RWPE2 (cell line): ENCODE measurements around the gene LETMD1.

ENCODE experiments used
- ATAC-seq: fragments of 200-7000 bp; cut with Tn5 transposase; 3 replicates; pipeline ENCODE4 v1.9.1; 2021; ENCODE audit warnings: low read depth
- DNase-seq: peaks from one replicate; pipeline ENCODE4 v3.0.0-alpha.2; 2020; ENCODE audit warnings: low spot score
- H3K27ac ChIP-seq: fragments of 450-650 bp; 2 replicates; pipeline ENCODE4 v1.5.1; 2017; ENCODE audit warnings: mild to moderate bottlenecking; ENCODE audit not compliant: poor library complexity, severe bottlenecking
- H3K27me3 ChIP-seq: fragments of 250-450 bp; sonication (Bioruptor Pico); 2 replicates; pipeline ENCODE4 v1.5.1; 2021; ENCODE audit warnings: mild to moderate bottlenecking, moderate library complexity; ENCODE audit not compliant: insufficient read depth, poor library complexity, severe bottlenecking
- H3K36me3 ChIP-seq: fragments of 250-450 bp; sonication (Bioruptor Pico); 2 replicates; pipeline ENCODE4 v1.5.1; 2020; ENCODE audit warnings: low read depth, mild to moderate bottlenecking, moderate library complexity
- H3K4me1 ChIP-seq: fragments of 250-450 bp; sonication (Bioruptor Pico); 2 replicates; pipeline ENCODE4 v1.5.1; 2021; ENCODE audit warnings: mild to moderate bottlenecking, moderate library complexity; ENCODE audit not compliant: insufficient read depth, poor library complexity, severe bottlenecking
- H3K4me3 ChIP-seq: fragments of 250-450 bp; sonication (Bioruptor Pico); 2 replicates; pipeline ENCODE4 v1.5.1; 2021; ENCODE audit warnings: mild to moderate bottlenecking, moderate library complexity; ENCODE audit not compliant: severe bottlenecking
- H3K9me3 ChIP-seq: fragments of 250-450 bp; sonication (Bioruptor Pico); 2 replicates; pipeline ENCODE4 v1.5.1; 2021; ENCODE audit warnings: mild to moderate bottlenecking, moderate library complexity; ENCODE audit not compliant: severe bottlenecking
- TF ChIP-seq, protein P1 (sequence below): fragments of 450-650 bp; IDR thresholded peaks from one replicate; pipeline ENCODE4 v1.5.1; 2017; ENCODE audit warnings: mild to moderate bottlenecking, moderate library complexity; ENCODE audit not compliant: poor library complexity, severe bottlenecking

LETMD1 gene

GRCh38 chr12:51018956-51019355 lies 29.2 kb upstream of the LETMD1 start:
- no peak overlapping the region for H3K27ac ChIP-seq
- no peaks in the 10 kb centered on the region for H3K27me3 ChIP-seq
- TF ChIP-seq, protein P1, sequence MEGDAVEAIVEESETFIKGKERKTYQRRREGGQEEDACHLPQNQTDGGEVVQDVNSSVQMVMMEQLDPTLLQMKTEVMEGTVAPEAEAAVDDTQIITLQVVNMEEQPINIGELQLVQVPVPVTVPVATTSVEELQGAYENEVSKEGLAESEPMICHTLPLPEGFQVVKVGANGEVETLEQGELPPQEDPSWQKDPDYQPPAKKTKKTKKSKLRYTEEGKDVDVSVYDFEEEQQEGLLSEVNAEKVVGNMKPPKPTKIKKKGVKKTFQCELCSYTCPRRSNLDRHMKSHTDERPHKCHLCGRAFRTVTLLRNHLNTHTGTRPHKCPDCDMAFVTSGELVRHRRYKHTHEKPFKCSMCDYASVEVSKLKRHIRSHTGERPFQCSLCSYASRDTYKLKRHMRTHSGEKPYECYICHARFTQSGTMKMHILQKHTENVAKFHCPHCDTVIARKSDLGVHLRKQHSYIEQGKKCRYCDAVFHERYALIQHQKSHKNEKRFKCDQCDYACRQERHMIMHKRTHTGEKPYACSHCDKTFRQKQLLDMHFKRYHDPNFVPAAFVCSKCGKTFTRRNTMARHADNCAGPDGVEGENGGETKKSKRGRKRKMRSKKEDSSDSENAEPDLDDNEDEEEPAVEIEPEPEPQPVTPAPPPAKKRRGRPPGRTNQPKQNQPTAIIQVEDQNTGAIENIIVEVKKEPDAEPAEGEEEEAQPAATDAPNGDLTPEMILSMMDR: no peak
- no peaks in the 10 kb centered on the region for H3K9me3 ChIP-seq
- DNase-seq (no peak), ATAC-seq (no peak)
- H3K4me1 ChIP-seq: peaks cover 2% of the 10 kb centered on the region
- no peak overlapping the region for H3K4me3 ChIP-seq
- peaks cover 6% of the 10 kb centered on the region; the same call in 1 of the 2 replicates for H3K36me3 ChIP-seq

GRCh38 chr12:51019927-51020326 lies 28.2 kb upstream of the LETMD1 start:
- H3K4me1 ChIP-seq: peaks cover 3% of the 10 kb centered on the region
- DNase-seq: no peak
- no peak overlapping the region for H3K27ac ChIP-seq
- H3K4me3 ChIP-seq: no peak overlapping the region
- no peak for ATAC-seq
- no peaks in the 10 kb centered on the region for H3K9me3 ChIP-seq
- TF ChIP-seq, protein P1: no peak
- H3K27me3 ChIP-seq: no peaks in the 10 kb centered on the region
- peaks cover 6% of the 10 kb centered on the region; the same call in 1 of the 2 replicates for H3K36me3 ChIP-seq

DNA sequence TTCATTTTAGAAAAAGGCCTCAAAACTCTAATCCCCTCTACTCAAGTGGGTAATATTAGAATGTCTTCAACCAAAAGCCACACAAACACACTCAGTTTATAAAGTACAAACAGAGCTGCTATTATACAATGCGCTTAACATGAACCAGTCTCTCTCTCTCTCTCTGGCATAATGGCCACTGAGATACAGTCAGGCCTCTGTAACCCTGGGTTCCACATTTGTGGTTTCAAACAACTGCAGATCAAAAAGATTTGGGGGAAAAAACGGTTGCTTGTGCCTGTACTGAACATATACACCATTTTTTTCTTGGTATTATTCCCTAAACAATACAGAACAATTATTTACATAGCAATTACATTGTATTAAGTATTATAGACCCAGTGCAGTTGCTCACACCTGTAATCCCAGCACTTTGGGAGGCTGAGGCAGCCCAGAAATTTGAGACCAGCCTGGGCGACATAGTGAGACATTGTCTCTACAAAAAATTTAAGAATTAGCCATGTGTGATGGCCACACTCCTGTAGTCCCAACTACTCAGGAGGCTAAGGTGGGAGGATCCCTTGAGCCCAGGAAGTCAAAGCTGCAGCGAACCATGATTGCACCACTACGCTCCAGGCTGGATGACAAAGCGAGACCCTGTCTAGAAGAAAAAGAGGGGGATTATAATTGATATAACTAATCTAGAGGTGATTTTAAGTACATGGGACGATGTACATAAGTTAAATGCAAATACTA lies 27.5 kb upstream of the LETMD1 start:
- H3K4me1 ChIP-seq: peaks cover 3% of the 10 kb centered on the region
- DNase-seq (no peak), ATAC-seq (no peak)
- no peak overlapping the region for H3K4me3 ChIP-seq
- no peak overlapping the region for H3K27ac ChIP-seq
- no peaks in the 10 kb centered on the region for H3K9me3 ChIP-seq
- TF ChIP-seq, protein P1: no peak
- no peaks in the 10 kb centered on the region for H3K27me3 ChIP-seq
- H3K36me3 ChIP-seq: peaks cover 6% of the 10 kb centered on the region; the same call in 1 of the 2 replicates

- DNase-seq: no peak
- peaks cover 3% of the 10 kb centered on the region for H3K4me1 ChIP-seq
- no peak overlapping the region for H3K4me3 ChIP-seq
Observed at GRCh38 chr12:51021694-51022093, 26.4 kb upstream of the LETMD1 start.

More at GRCh38 chr12:51021694-51022093, 26.4 kb upstream of the LETMD1 start:
- no peak overlapping the region for H3K27ac ChIP-seq
- no peak for ATAC-seq
- no peaks in the 10 kb centered on the region for H3K9me3 ChIP-seq
- peaks cover 6% of the 10 kb centered on the region; the same call in 1 of the 2 replicates for H3K36me3 ChIP-seq
- no peaks in the 10 kb centered on the region for H3K27me3 ChIP-seq
- TF ChIP-seq, protein P1: no peak
